ENCODE data around the gene ADCY5. TPM values are rescaled to one million over a fixed set of nuclear protein-coding genes. Genes with fewer than 3 reads are reported as not detected.

Gene ADCY5
- total RNA-seq, 1 donor from 2014 or later: 0.67 TPM

DNA sequence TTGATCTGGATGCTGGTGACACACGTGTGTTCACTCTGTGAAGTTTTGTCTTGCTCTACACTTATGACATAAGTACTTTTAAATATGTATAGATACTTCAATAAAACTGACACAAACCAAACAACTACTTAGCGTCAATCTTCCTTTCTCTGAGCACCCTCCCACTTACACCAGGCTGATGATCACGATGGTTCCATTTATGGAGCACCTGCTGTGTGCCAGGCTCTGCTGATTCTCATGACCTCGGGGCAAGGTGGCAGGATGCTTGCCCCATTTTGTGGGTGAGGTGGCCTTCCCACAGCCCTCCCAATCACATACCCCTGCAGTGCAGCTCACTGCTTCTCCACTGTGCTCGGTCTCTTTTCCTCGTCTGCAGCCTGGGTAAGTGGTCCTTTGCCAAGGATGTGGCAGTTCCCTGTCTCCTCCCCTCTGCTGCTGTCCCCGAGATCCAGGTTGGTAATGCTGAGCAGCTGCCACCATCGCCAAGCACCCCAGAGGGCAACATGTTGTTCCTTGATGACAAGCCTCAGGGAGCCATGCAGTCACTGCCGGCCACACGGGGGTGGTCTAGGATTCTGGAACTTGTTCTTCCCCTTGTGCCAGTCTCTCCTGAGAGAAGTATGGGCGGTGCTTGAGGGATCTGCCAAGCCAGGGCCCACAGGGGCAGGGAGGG lies 20.6 kb upstream of the ADCY5 start:
- Histone ChIP-seq H3K36me3 (ENCODE audit: control insufficient read depth, insufficient read depth, low read length) (no peaks in the 10 kb centered on the region), H3K4me3 (ENCODE audit: low read depth, low read length) (no peak overlapping the region), H3K27me3 (ENCODE audit: control insufficient read depth, insufficient read depth, low read length) (peaks cover 3% of the 10 kb centered on the region)
- DNase-seq (ENCODE audit: low read depth): no peak
- TF ChIP-seq, protein P1, sequence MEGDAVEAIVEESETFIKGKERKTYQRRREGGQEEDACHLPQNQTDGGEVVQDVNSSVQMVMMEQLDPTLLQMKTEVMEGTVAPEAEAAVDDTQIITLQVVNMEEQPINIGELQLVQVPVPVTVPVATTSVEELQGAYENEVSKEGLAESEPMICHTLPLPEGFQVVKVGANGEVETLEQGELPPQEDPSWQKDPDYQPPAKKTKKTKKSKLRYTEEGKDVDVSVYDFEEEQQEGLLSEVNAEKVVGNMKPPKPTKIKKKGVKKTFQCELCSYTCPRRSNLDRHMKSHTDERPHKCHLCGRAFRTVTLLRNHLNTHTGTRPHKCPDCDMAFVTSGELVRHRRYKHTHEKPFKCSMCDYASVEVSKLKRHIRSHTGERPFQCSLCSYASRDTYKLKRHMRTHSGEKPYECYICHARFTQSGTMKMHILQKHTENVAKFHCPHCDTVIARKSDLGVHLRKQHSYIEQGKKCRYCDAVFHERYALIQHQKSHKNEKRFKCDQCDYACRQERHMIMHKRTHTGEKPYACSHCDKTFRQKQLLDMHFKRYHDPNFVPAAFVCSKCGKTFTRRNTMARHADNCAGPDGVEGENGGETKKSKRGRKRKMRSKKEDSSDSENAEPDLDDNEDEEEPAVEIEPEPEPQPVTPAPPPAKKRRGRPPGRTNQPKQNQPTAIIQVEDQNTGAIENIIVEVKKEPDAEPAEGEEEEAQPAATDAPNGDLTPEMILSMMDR (IDR thresholded peaks at IDR 0.05; ENCODE audit: insufficient read depth, low read length, poor library complexity, severe bottlenecking): no peak

DNA sequence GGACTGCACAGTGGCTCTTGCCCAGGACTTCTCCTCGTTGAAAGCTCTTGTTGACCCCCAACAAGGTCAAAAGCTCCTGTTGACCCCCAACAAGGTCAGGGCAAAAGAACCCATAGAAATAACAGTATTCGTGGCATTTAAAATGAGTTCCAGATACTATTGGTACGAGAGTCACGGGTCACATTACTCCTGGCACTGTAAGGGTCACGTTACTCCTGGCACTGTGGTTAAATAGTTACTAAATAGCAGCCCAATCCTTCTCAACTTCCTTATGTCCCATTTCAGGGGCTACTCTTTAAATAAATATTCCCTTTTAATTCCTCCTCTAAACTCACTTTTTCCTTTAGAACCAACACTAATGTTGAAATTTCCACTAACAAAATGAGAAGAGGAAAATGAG lies 18.2 kb upstream of the ADCY5 start:
- H3K27me3 ChIP-seq (ENCODE audit: control insufficient read depth, insufficient read depth, low read length): peaks cover 7% of the 10 kb centered on the region
- H3K36me3 ChIP-seq (ENCODE audit: control insufficient read depth, insufficient read depth, low read length): no peaks in the 10 kb centered on the region
- H3K4me3 ChIP-seq (ENCODE audit: low read depth, low read length): no peak overlapping the region
- TF ChIP-seq, protein P1 (IDR thresholded peaks at IDR 0.05; ENCODE audit: insufficient read depth, low read length, poor library complexity, severe bottlenecking): no peak
- peak; percentile 5 for DNase-seq (ENCODE audit: low read depth)

DNA sequence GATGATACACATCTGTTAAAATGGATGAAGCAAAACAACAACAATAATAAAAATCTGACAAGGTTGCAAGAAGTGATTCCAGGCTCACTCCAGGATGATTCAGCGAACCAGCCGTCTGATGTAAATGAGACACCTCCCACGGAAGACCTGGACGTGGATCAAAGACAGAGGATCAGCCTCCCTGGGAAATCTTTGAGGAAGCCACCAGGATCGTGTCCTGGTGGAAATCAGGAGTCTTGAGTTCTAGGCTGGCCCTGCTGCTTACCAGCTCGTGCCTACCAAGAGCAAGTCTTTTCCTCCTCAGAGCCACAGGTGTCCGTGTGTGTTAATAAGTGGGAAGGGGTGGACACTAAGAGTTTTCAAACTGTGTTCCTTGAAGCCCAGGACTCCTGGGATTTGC lies 15.3 kb upstream of the ADCY5 start:
- TF ChIP-seq, protein P1 (IDR thresholded peaks at IDR 0.05; ENCODE audit: insufficient read depth, low read length, poor library complexity, severe bottlenecking): no peak
- Histone ChIP-seq H3K4me3 (ENCODE audit: low read depth, low read length) (no peak overlapping the region), H3K27me3 (ENCODE audit: control insufficient read depth, insufficient read depth, low read length) (peaks cover 14% of the 10 kb centered on the region), H3K36me3 (ENCODE audit: control insufficient read depth, insufficient read depth, low read length) (no peaks in the 10 kb centered on the region)
- no peak for DNase-seq (ENCODE audit: low read depth)

DNA sequence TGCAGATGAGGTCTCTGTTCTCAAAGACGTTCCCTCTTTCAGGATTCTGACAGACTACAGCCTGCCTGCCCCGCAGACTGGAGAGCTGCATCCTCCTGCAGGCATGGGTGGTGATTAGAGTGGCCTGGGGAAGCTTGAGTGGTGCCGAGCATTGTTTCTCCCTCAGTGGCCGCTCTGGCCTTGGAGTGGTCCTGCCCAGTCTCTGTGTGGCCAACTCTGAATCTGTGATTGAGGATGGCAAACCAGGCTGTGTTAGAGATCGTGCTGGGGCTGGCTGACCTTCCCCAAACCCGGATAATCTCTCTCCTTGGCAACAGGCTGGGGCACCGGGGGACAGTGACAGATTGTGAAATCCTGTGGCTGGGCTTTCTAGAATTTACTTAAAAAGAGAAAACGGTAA lies 11.0 kb upstream of the ADCY5 start:
- TF ChIP-seq, protein P1 (IDR thresholded peaks at IDR 0.05; ENCODE audit: insufficient read depth, low read length, poor library complexity, severe bottlenecking): no peak
- Histone ChIP-seq H3K4me3 (ENCODE audit: low read depth, low read length) (no peak overlapping the region), H3K36me3 (ENCODE audit: control insufficient read depth, insufficient read depth, low read length) (no peaks in the 10 kb centered on the region), H3K27me3 (ENCODE audit: control insufficient read depth, insufficient read depth, low read length) (peaks cover 11% of the 10 kb centered on the region)
- no peak for DNase-seq (ENCODE audit: low read depth)

DNA sequence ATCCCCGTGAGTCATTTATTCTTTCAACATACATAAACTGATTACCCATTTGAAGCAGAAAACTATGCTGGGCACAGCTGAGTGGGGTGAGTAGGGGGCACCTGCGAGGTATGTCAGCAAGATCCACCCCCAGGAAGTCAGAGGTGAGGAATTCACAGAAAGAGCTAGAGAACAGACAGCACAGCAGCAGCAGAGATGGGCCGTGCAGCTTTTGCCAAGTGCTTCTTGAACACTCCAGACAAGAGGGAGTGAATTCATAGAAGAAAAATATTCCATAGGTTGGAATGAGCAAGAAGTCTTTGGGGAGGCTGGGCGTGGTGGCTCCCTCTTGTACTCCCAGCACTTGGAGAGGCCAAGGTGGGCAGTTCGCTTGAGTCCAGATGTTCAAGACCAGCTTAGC lies 9.4 kb upstream of the ADCY5 start:
- Histone ChIP-seq H3K27me3 (ENCODE audit: control insufficient read depth, insufficient read depth, low read length) (peaks cover 14% of the 10 kb centered on the region), H3K36me3 (ENCODE audit: control insufficient read depth, insufficient read depth, low read length) (no peaks in the 10 kb centered on the region), H3K4me3 (ENCODE audit: low read depth, low read length) (no peak overlapping the region)
- no peak for DNase-seq (ENCODE audit: low read depth)
- TF ChIP-seq, protein P1 (IDR thresholded peaks at IDR 0.05; ENCODE audit: insufficient read depth, low read length, poor library complexity, severe bottlenecking): no peak

DNA sequence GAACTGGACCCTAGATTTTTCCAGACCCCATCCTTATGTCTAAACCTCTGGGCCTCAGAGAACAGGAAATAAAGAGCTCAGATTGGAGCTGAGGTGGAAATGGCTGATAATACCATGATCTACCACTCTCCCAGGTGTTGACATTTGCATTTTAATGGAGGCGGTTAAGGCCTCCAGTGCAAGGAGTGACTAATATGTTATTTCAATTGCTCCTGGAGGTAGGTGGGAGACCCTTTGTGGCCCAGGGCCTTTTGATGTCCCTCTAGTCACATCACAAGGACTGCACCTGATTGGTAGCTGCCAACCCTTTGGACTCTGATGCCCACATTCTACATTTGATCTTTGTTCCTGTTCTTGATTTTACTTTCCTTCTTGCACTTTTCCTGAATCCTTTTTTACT lies 9.0 kb upstream of the ADCY5 start:
- peaks cover 14% of the 10 kb centered on the region for H3K27me3 ChIP-seq (ENCODE audit: control insufficient read depth, insufficient read depth, low read length)
- DNase-seq (ENCODE audit: low read depth): no peak
- H3K4me3 ChIP-seq (ENCODE audit: low read depth, low read length): no peak overlapping the region
- no peaks in the 10 kb centered on the region for H3K36me3 ChIP-seq (ENCODE audit: control insufficient read depth, insufficient read depth, low read length)
- TF ChIP-seq, protein P1 (IDR thresholded peaks at IDR 0.05; ENCODE audit: insufficient read depth, low read length, poor library complexity, severe bottlenecking): no peak

All from kidney epithelial cell (primary cell).